Esophagus muscularis mucosa (tissue), 4 donors: ENCODE measurements around the gene APOBR.
"Not testable (repeated sequence)": the region's sequence is repeated elsewhere in the genome, so short reads cannot be mapped to it uniquely, and the experiment has no call there.

Source experiments
- CTCF ChIP-seq, 3 experiments: fragments of 200-600 bp in 2 of 3; fragments of 450-650 bp in 1 of 3; sonication (generic) in 2 of 3; IDR thresholded peaks; one replicate each; pipeline ENCODE4 v1.5.1; 2017 to 2019; ENCODE audit warnings: antibody characterized with exemption in 3 of 3, mild to moderate bottlenecking in 2 of 3, moderate library complexity in 1 of 3
- EP300 ChIP-seq: sonication (generic); formaldehyde crosslinking; IDR thresholded peaks from one replicate; pipeline ENCODE4 v1.6.1; 2017; ENCODE audit warnings: antibody characterized with exemption
- POLR2A ChIP-seq: fragments of 450-650 bp; IDR thresholded peaks from one replicate; pipeline ENCODE4 v1.6.1; 2017; ENCODE audit warnings: antibody characterized with exemption, moderate library complexity, mild to moderate bottlenecking, low read depth

GRCh38 chr16:28500476-28501180 is 6.2 kb downstream of the APOBR start:
- not testable (repeated sequence) for TF ChIP-seq CTCF (IDR thresholded peaks at IDR 0.05); EP300; POLR2A
